Measurements from ENCODE around the gene POC1B. TPM values are rescaled to one million over a fixed set of nuclear protein-coding genes. Genes with fewer than 3 reads are reported as not detected.

POC1B gene
- total RNA-seq, 1 donor from 2014 or later: 22.6 TPM

DNA sequence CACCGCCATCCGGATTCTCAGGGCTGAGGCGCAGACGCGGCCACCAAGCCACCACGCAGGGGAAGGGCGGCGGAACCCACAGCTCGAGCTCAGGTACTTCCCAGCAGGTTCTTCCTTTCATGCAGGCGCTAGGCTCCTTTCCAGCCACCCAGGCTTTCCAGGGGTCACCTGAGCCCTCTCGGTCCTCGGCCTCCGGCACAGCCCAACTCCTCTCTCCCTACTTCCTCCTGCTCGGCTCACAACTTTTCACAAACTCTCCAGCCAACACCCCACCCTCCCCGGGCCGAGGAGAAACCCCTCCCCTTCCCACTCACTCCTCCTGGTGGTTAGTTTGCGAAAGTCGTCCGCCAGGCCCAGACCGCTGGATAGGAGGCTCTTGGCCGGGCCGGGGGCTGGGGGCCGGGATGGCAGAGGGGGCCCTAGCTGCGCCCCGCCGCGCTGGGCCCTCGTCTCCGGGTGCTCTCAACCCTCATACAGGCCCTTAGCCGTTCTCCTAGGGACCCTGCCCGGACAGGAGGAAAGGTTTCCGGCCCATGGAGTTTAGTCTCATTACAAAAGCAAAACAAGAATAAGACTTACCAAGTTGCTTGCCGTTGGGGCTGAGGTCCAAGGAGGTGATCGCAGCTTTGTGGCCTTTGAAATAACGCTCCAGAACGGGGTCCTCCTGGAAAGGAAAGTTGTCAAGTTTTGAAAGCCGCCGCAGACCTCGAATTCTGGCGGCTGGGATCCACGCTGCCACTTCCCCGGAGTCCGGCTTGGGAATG lies 1.1 kb downstream of the POC1B start, which contains the start of gene GALNT4:
GALNT4 (minus strand) TSS at position 256 of the 764 bp plus-strand sequence; CDS start at position 9, 247 bp downstream.
- peak; percentile 94 for DNase-seq
- Mint-ChIP-seq H3K36me3 (ENCODE audit: low read depth) (peaks cover 36% of the 10 kb centered on the region), H3K27ac (peak within 1 kb of the TSS; percentile 99), H3K4me3 (peak within 1 kb of the TSS; percentile 98), H3K27me3 (no peaks in the 10 kb centered on the region), H3K4me1 (peaks cover 49% of the 10 kb centered on the region), H3K9me3 (no peaks in the 10 kb centered on the region)
- intact Hi-C loops (cut with micrococcal nuclease): loop anchor here (1.0 to 5.0 kb wide), 9 partner anchors 29 to 1489 kb away; partner anchors contain the start of gene DUSP6

DNA sequence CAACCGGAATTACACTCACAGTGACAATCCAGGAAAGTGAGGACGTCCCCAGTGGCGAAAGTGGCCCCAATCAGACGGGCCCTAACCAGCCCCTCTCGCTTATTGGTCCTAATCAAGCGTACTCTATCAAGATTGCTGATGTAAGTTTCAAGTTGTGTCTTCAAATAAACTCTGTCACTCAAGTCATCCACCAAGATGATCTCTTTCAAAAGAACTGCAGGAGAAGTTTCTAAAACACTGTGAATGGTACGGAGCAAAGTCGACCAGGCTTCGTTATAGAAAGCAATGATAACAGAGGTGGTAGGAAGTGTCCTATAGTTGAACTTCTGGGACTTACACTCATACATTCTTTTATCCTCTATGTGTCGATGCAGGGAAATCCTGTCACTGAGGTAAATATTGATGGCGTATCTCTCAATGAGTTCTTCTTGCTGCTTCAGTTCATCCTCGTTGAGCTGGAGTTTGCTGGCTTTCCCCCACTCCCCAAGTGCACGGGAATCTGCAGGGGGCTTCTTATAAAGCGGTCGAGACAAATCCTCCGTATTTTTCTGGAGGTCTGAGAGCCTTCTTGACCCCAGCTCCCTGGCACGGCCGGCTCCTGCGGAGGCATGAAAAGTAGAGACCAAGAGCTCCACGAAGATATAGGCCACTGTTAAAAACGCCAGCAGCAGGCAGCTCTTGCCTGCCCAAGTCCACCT lies 1.9 kb downstream of the POC1B start:
- H3K36me3 Mint-ChIP-seq (ENCODE audit: low read depth): peaks cover 38% of the 10 kb centered on the region
- intact Hi-C loops (cut with micrococcal nuclease): loop anchor here (1.0 to 2.0 kb wide), 6 partner anchors 29 to 1489 kb away; a partner anchor contains a TSS
- H3K4me1 Mint-ChIP-seq: peaks cover 46% of the 10 kb centered on the region

GRCh38 chr12:89523393-89523792 lies 2.5 kb downstream of the POC1B start:
- intact Hi-C loops (cut with micrococcal nuclease): no loop called here
- Mint-ChIP-seq H3K9me3 (no peaks in the 10 kb centered on the region), H3K36me3 (ENCODE audit: low read depth) (peaks cover 42% of the 10 kb centered on the region), H3K4me1 (peaks cover 48% of the 10 kb centered on the region), H3K27me3 (no peaks in the 10 kb centered on the region), H3K4me3 (peak overlapping the region; percentile 98), H3K27ac (peak overlapping the region; percentile 94)
- no peak for DNase-seq

More for the DNA sequence above, 1.9 kb downstream of the POC1B start:
- Mint-ChIP-seq H3K27ac (peak overlapping the region; percentile 94), H3K27me3 (no peaks in the 10 kb centered on the region), H3K4me3 (peak overlapping the region; percentile 98), H3K9me3 (no peaks in the 10 kb centered on the region)
- no peak for DNase-seq

DNA sequence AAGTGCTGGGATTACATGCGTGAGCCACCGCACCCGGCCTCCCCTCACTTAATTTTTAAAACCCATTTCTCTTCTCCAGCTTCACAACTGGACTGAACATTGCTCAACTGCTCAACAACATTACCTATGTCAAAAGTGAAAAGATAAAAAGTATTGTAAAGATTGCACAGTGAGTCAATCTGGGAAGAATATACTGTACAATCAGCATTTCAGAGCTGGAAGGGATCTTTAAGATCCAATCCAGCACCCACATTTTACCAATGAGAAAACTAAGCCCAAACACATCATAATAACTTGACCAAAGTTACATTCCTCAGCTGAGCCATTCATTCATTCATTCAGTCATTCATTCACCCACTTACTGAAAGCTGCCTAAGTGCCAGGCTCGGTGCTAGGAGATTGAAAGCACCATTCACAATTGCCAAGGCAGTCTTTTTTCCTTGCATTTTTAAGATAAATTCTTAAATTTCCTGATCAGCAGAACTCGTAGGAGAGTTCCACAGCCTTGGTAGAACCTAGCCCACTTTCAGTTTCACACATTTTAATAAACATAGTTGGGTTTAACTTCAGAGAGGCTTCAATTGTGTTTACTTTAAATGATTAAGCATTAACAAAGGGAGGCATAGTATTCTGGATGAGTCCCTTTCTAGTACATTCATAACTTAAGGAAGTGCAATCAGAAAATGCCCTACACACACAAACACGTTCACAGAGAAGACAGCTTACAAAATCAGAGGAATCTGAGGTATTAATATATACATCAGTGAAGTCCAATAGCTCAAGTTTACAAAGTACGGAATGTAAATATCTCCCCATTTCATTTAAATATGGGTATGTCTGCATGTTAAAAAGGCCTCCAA lies 4.3 kb downstream of the POC1B start:
- Mint-ChIP-seq H3K27me3 (no peaks in the 10 kb centered on the region), H3K4me1 (peaks cover 45% of the 10 kb centered on the region), H3K4me3 (peak overlapping the region; percentile 66), H3K36me3 (ENCODE audit: low read depth) (peaks cover 46% of the 10 kb centered on the region), H3K27ac (peak overlapping the region; percentile 40), H3K9me3 (no peaks in the 10 kb centered on the region)
- no peak for DNase-seq
- intact Hi-C loops (cut with micrococcal nuclease): no loop called here

DNA sequence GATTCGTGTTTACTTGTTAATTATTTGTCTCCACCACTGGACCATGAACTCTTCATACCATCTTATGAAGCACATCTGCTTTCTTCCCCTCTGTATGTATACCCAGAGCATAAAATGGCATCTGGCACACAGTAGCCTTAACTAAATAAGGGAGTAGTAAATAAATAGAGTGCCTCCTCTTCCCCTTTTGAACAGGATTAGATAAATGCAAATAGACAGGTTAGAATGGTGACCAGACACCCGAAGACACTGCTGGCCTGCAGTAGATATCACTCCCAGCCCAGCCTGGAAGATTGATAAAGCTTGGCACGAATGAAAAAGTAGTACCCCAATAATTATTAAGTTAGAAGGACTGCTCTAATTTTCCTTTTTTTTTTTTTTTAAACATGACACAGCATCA lies 8.1 kb downstream of the POC1B start:
- Mint-ChIP-seq H3K27ac (no peak overlapping the region), H3K4me3 (no peak overlapping the region), H3K36me3 (ENCODE audit: low read depth) (peaks cover 28% of the 10 kb centered on the region), H3K9me3 (no peaks in the 10 kb centered on the region), H3K4me1 (peaks cover 27% of the 10 kb centered on the region), H3K27me3 (no peaks in the 10 kb centered on the region)
- DNase-seq: no peak
- intact Hi-C loops (cut with micrococcal nuclease): no loop called here

DNA sequence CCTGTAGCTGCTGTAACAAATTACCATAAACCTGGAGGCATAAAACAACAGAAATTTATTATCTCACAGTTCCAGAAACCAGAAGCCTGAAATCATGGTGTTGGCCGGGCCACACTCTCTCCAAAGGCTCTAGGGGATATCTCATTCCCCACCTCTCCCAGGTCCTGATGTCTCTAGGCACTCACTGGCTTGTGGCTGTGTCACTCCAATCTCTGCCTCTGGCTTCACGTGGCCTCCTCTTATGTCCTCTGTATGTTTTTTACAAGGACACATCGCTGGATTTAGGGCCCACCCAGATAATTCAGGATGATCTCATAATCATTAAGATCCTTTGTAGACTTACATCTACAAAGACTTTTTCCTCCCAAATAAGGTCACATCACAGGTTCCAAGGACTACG lies 9.2 kb downstream of the POC1B start:
- peaks cover 19% of the 10 kb centered on the region for H3K36me3 Mint-ChIP-seq (ENCODE audit: low read depth)
- no peak for DNase-seq
- intact Hi-C loops (cut with micrococcal nuclease): no loop called here

GRCh38 chr12:89514751-89515150 lies 11.1 kb downstream of the POC1B start:
- H3K36me3 Mint-ChIP-seq (ENCODE audit: low read depth): peaks cover 16% of the 10 kb centered on the region
- H3K9me3 Mint-ChIP-seq: no peaks in the 10 kb centered on the region
- DNase-seq: peak; percentile 64
- no peaks in the 10 kb centered on the region for H3K27me3 Mint-ChIP-seq
- intact Hi-C loops (cut with micrococcal nuclease): no loop called here
- H3K4me1 Mint-ChIP-seq: peaks cover 14% of the 10 kb centered on the region
- no peak overlapping the region for H3K27ac Mint-ChIP-seq
- no peak overlapping the region for H3K4me3 Mint-ChIP-seq

More for the DNA sequence above, 9.2 kb downstream of the POC1B start:
- H3K4me3 Mint-ChIP-seq: no peak overlapping the region
- peaks cover 21% of the 10 kb centered on the region for H3K4me1 Mint-ChIP-seq
- no peaks in the 10 kb centered on the region for H3K27me3 Mint-ChIP-seq
- H3K27ac Mint-ChIP-seq: no peak overlapping the region
- H3K9me3 Mint-ChIP-seq: no peaks in the 10 kb centered on the region

DNA sequence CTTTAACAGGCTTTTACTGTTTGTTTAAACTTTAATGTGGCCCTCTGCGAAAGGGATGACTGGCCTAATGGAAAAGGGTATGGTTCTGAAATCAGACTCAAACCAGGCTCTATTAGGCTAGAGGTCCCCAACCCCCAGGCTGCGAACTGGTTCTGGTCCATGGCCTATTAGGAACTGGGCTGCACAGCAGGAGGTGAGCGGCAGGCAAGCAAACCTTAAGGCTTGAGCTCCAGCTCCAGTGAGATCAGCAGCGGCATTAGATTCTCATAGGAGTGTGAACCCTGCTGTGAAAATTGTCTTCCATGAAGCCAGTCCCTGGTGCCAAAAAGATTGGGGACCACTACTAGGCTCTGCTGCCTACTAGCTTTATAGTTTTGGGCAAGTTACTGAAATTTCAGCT lies 12.3 kb downstream of the POC1B start:
- intact Hi-C loops (cut with micrococcal nuclease): no loop called here
- H3K4me3 Mint-ChIP-seq: no peak overlapping the region
- no peaks in the 10 kb centered on the region for H3K27me3 Mint-ChIP-seq
- H3K27ac Mint-ChIP-seq: no peak overlapping the region
- peaks cover 9% of the 10 kb centered on the region for H3K4me1 Mint-ChIP-seq
- no peaks in the 10 kb centered on the region for H3K9me3 Mint-ChIP-seq
- no peak for DNase-seq
- peaks cover 14% of the 10 kb centered on the region for H3K36me3 Mint-ChIP-seq (ENCODE audit: low read depth)

GRCh38 chr12:89507015-89507824 lies 18.6 kb downstream of the POC1B start:
- no peak overlapping the region for H3K4me3 Mint-ChIP-seq

DNA sequence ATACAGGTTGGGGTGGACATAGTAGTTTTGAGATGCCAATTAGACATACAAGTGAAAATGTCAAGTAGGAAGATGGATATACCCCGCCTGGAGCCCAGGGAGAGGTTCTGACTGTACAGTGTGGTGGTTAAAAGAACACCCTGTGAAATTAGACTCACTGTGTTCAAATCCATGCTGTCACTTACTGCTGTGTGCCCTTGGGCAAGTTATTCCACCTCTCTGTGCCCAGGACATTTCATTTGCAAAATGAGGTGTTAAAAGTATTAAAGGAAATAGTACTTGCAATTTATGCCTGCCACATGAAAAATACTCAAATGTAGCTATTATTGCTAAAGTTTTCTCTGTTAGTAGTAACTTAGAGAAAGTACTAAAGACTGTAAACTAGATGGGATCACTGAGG lies 19.8 kb downstream of the POC1B start:
- Mint-ChIP-seq H3K4me3 (no peak overlapping the region), H3K4me1 (peaks cover 13% of the 10 kb centered on the region), H3K27ac (no peak overlapping the region), H3K36me3 (ENCODE audit: low read depth) (peaks cover 15% of the 10 kb centered on the region), H3K9me3 (no peaks in the 10 kb centered on the region), H3K27me3 (no peaks in the 10 kb centered on the region)
- no peak for DNase-seq
- intact Hi-C loops (cut with micrococcal nuclease): no loop called here

More at GRCh38 chr12:89507015-89507824, 18.6 kb downstream of the POC1B start:
- Mint-ChIP-seq H3K27ac (no peak overlapping the region), H3K27me3 (no peaks in the 10 kb centered on the region), H3K9me3 (no peaks in the 10 kb centered on the region), H3K4me1 (peaks cover 8% of the 10 kb centered on the region), H3K36me3 (ENCODE audit: low read depth) (peaks cover 11% of the 10 kb centered on the region)
- intact Hi-C loops (cut with micrococcal nuclease): no loop called here
- DNase-seq: no peak

GRCh38 chr12:89504560-89505346 lies 21.1 kb downstream of the POC1B start:
- Mint-ChIP-seq H3K27ac (no peak overlapping the region), H3K9me3 (no peaks in the 10 kb centered on the region)

DNA sequence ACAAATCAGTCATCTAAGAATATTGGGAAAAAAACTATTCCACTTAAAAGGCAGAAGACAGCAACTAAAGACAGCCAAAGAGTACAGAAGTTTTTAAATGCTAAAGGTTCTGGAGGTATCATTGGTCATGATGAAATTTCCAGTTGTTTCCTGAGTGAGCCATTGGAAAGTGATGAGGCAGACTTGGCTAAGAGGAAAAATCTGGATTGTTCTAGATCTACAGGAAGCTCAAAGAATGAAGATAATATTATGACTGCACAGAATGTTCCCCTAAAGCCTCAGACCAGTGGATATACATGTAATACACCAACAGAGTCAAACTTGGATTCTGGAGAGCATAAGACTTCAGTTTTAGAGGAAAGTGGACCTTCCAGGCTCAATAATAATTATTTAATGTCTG lies 24.1 kb downstream of the POC1B start:
- Mint-ChIP-seq H3K9me3 (no peaks in the 10 kb centered on the region), H3K27me3 (no peaks in the 10 kb centered on the region), H3K36me3 (ENCODE audit: low read depth) (peaks cover 10% of the 10 kb centered on the region), H3K4me3 (no peak overlapping the region), H3K27ac (no peak overlapping the region), H3K4me1 (peaks cover 13% of the 10 kb centered on the region)
- DNase-seq: no peak
- intact Hi-C loops (cut with micrococcal nuclease): no loop called here

More at GRCh38 chr12:89504560-89505346, 21.1 kb downstream of the POC1B start:
- intact Hi-C loops (cut with micrococcal nuclease): no loop called here
- Mint-ChIP-seq H3K36me3 (ENCODE audit: low read depth) (peaks cover 8% of the 10 kb centered on the region), H3K27me3 (no peaks in the 10 kb centered on the region), H3K4me3 (no peak overlapping the region), H3K4me1 (peaks cover 13% of the 10 kb centered on the region)
- no peak for DNase-seq

All from activated CD4-positive, alpha-beta T cell treated with anti-CD3 and anti-CD28 coated beads, Interleukin-2, amount 10 ng/mL, durations not matched to agents 24 days and 14 days (primary cell).